Astrocyte (in vitro differentiated cells and primary cell): Measurements from ENCODE around the gene CPA1.

Experiments
- CTCF ChIP-seq: IDR thresholded peaks from 2 replicates; pipeline ENCODE4 v1.5.1; 2011; ENCODE audit warnings: low read depth, mild to moderate bottlenecking, inconsistent platforms, low read length, moderate library complexity; ENCODE audit not compliant: insufficient read depth
- EZH2 ChIP-seq: IDR thresholded peaks from 2 replicates; pipeline ENCODE4 v1.6.1; 2012; ENCODE audit warnings: mild to moderate bottlenecking, low read length, inconsistent platforms; ENCODE audit not compliant: insufficient read depth

GRCh38 chr7:130372402-130373165, 7.7 kb upstream of the CPA1 start:
- TF ChIP-seq CTCF (no peak), EZH2 (no peak)
